HG02884 (cell line): ENCODE data around the gene WASL.
"Not testable (repeated sequence)": the region's sequence is repeated elsewhere in the genome, so short reads cannot be mapped to it uniquely, and the experiment has no call there.

Experiments
- ATAC-seq: cut with Tn5 transposase; IDR thresholded peaks from one replicate; pipeline ENCODE4 v1.9.1; 2021; ENCODE audit warnings: mild to moderate bottlenecking, moderate library complexity; ENCODE audit not compliant: unreplicated experiment

WASL gene

GRCh38 chr7:123635551-123636359 is 113.0 kb downstream of the WASL start:
- ATAC-seq = no peak

GRCh38 chr7:123634011-123634573 is 114.7 kb downstream of the WASL start:
- not testable (repeated sequence) for ATAC-seq

GRCh38 chr7:123633553-123633952 is 115.2 kb downstream of the WASL start:
- no peak for ATAC-seq

- ATAC-seq = no peak
Measured at GRCh38 chr7:123632808-123633207, 116.0 kb downstream of the WASL start.
